ENCODE data around the gene LRRC4B. TPM values are rescaled to one million over a fixed set of nuclear protein-coding genes. Genes with fewer than 3 reads are reported as not detected.

The LRRC4B gene
- total and polyA plus RNA-seq, 2 of the 13 experiments (the other 11 are each of a cell fraction or from before 2014, with no cell fraction given), result not detected

DNA sequence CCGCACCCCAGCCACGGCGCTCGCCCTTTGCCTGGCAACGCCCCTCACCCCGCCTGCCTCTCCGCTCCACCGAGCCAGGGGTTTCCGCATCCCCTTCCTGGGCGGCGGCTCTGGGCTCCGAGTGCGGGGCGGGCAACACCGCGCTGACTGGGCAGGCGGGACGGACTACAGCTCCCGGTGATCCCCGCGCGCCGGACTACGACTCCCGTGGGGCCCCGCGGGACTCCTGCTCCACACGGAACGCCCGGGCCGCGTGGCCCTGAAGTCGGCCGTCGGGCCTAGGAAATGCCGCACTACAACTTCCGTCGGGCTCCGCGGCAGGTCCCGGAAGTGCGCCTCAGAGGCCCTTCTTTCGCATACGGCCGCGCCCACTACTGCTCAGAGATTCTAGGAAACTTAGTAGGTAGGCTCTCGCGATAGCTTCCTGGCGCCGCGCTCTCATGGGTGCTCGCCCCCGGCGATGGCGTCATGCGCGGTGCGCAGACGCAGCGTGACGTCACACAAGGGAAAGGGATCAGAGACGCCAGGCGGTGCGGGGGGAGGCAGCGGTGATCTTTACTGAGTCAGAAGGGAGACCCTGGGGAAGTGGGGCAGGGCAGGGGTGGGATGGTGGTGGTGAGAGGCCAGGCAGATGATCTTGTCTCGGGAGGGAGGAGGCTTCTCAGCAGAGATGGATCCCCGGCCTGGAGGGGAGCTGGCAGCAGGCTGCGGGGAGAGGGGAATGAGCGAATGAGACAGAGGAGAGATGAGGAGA lies 57.0 kb downstream of the LRRC4B start, which contains the start of gene JOSD2 (continued):
- TF ChIP-seq, protein P1, sequence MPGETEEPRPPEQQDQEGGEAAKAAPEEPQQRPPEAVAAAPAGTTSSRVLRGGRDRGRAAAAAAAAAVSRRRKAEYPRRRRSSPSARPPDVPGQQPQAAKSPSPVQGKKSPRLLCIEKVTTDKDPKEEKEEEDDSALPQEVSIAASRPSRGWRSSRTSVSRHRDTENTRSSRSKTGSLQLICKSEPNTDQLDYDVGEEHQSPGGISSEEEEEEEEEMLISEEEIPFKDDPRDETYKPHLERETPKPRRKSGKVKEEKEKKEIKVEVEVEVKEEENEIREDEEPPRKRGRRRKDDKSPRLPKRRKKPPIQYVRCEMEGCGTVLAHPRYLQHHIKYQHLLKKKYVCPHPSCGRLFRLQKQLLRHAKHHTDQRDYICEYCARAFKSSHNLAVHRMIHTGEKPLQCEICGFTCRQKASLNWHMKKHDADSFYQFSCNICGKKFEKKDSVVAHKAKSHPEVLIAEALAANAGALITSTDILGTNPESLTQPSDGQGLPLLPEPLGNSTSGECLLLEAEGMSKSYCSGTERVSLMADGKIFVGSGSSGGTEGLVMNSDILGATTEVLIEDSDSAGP (CRISPR knock-in tag; IDR thresholded peaks at IDR 0.05; ENCODE audit: borderline replicate concordance), result peak; percentile 73; the same call in 1 of the 2 replicates
- TF ChIP-seq BORCS8-MEF2B (CRISPR knock-in tag; IDR thresholded peaks at IDR 0.05) (no peak), ZNF350 (CRISPR knock-in tag; IDR thresholded peaks at IDR 0.05; ENCODE audit: borderline replicate concordance, low read depth) (no peak; the same call in 1 of the 2 replicates), ZNF460 (CRISPR knock-in tag; IDR thresholded peaks at IDR 0.05; ENCODE audit: borderline replicate concordance) (no peak), ETV6 (CRISPR knock-in tag; conservative IDR thresholded peaks at IDR 0.05) (no peak), SP5 (CRISPR knock-in tag; IDR thresholded peaks at IDR 0.05; ENCODE audit: borderline replicate concordance, low read depth) (no peak), ZNF484 (CRISPR knock-in tag; IDR thresholded peaks at IDR 0.05; ENCODE audit: borderline replicate concordance, low read depth) (no peak), ZNF556 (CRISPR knock-in tag; IDR thresholded peaks at IDR 0.05; ENCODE audit: borderline replicate concordance) (no peak), CEBPG (CRISPR knock-in tag; IDR thresholded peaks at IDR 0.05) (no peak), RARA (CRISPR knock-in tag; IDR thresholded peaks at IDR 0.05) (no peak), GZF1 (CRISPR knock-in tag; IDR thresholded peaks at IDR 0.05) (no peak), TEAD3 (CRISPR knock-in tag; optimal IDR thresholded peaks at IDR 0.05; ENCODE audit: borderline replicate concordance) (peak; percentile 8), FOSL1 (CRISPR knock-in tag; IDR thresholded peaks at IDR 0.05; ENCODE audit: borderline replicate concordance) (no peak), KLF16 (CRISPR knock-in tag; IDR thresholded peaks at IDR 0.05) (0 out of 4 replicates have a peak, but pooled peaks of 1 of the 2 experiments have one; percentile 15), ZKSCAN1 (IDR thresholded peaks at IDR 0.05; ENCODE audit: low read length) (no peak), JUNB (CRISPR knock-in tag; IDR thresholded peaks at IDR 0.05; ENCODE audit: borderline replicate concordance) (no peak), BCL6 (CRISPR knock-in tag; IDR thresholded peaks at IDR 0.05) (peak; percentile 68), SOX5 (CRISPR knock-in tag; IDR thresholded peaks at IDR 0.05; ENCODE audit: borderline replicate concordance) (no peak)
- TF ChIP-seq, protein P2, sequence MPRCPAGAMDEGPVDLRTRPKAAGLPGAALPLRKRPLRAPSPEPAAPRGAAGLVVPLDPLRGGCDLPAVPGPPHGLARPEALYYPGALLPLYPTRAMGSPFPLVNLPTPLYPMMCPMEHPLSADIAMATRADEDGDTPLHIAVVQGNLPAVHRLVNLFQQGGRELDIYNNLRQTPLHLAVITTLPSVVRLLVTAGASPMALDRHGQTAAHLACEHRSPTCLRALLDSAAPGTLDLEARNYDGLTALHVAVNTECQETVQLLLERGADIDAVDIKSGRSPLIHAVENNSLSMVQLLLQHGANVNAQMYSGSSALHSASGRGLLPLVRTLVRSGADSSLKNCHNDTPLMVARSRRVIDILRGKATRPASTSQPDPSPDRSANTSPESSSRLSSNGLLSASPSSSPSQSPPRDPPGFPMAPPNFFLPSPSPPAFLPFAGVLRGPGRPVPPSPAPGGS (CRISPR knock-in tag; IDR thresholded peaks at IDR 0.05), result no peak
- TF ChIP-seq, protein P3, sequence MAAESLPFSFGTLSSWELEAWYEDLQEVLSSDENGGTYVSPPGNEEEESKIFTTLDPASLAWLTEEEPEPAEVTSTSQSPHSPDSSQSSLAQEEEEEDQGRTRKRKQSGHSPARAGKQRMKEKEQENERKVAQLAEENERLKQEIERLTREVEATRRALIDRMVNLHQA (CRISPR knock-in tag; IDR thresholded peaks at IDR 0.05), result no peak
- TF ChIP-seq, protein P4, sequence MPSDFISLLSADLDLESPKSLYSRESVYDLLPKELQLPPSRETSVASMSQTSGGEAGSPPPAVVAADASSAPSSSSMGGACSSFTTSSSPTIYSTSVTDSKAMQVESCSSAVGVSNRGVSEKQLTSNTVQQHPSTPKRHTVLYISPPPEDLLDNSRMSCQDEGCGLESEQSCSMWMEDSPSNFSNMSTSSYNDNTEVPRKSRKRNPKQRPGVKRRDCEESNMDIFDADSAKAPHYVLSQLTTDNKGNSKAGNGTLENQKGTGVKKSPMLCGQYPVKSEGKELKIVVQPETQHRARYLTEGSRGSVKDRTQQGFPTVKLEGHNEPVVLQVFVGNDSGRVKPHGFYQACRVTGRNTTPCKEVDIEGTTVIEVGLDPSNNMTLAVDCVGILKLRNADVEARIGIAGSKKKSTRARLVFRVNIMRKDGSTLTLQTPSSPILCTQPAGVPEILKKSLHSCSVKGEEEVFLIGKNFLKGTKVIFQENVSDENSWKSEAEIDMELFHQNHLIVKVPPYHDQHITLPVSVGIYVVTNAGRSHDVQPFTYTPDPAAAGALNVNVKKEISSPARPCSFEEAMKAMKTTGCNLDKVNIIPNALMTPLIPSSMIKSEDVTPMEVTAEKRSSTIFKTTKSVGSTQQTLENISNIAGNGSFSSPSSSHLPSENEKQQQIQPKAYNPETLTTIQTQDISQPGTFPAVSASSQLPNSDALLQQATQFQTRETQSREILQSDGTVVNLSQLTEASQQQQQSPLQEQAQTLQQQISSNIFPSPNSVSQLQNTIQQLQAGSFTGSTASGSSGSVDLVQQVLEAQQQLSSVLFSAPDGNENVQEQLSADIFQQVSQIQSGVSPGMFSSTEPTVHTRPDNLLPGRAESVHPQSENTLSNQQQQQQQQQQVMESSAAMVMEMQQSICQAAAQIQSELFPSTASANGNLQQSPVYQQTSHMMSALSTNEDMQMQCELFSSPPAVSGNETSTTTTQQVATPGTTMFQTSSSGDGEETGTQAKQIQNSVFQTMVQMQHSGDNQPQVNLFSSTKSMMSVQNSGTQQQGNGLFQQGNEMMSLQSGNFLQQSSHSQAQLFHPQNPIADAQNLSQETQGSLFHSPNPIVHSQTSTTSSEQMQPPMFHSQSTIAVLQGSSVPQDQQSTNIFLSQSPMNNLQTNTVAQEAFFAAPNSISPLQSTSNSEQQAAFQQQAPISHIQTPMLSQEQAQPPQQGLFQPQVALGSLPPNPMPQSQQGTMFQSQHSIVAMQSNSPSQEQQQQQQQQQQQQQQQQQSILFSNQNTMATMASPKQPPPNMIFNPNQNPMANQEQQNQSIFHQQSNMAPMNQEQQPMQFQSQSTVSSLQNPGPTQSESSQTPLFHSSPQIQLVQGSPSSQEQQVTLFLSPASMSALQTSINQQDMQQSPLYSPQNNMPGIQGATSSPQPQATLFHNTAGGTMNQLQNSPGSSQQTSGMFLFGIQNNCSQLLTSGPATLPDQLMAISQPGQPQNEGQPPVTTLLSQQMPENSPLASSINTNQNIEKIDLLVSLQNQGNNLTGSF (CRISPR knock-in tag; IDR thresholded peaks at IDR 0.05), result no peak

Data from HepG2 (cell line).